AG09319 (cell line): Measurements from ENCODE around the gene ALKBH1.

Source experiments
- DNase-seq: peaks from one replicate; pipeline ENCODE4 v3.0.0-alpha.2; 2010; ENCODE audit warnings: low read depth; ENCODE audit errors: extremely low read depth
- CTCF ChIP-seq: IDR thresholded peaks from 2 replicates; pipeline ENCODE4 v1.5.1; 2011; ENCODE audit warnings: low read depth, mild to moderate bottlenecking, inconsistent platforms, low read length, moderate library complexity

The ALKBH1 gene

DNA sequence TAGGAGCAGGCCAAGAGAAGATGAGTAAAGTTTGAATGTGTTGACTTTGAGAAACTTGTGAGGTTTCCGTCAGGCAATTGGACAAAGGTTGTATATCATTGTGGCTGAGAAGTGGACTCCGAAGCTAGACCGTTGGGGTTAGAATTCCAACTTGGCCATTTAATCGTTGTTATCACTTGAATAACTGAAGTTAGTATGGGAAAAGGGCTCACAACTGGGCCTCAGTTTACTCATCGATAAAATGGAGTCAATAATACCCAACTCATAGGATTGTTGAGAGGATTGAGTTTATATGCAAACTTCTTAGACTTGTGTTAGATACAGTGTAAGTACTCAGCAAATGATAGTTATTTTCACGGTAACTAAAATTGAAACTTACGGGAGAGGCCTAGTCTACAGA is 926 bp upstream of the ALKBH1 start:
- DNase-seq = no peak
- TF ChIP-seq CTCF = no peak

- no peak for DNase-seq
- peak; percentile 55 for TF ChIP-seq CTCF
These were observed 484 bp downstream of the ALKBH1 start for GRCh38 chr14:77707355-77707723.

DNA sequence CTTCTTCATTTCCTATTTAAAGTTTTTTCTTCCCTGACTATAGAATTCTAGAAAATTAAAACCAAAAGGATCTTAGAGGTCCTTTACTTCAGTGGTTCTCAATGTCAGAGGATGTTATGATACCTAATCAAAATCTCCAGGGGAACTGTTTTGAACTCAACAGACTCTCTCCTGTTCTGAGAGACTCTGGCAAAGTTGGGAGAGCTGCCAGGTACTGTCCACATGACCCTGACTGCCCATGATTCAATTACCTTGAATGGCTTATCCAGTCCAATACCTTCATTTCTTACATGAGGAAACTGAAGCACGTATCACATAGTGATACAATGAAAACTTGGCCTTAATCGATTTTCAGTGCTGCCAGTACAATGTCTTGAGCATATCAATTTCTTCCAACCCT is 16.6 kb downstream of the ALKBH1 start:
- no peak for TF ChIP-seq CTCF
- no peak for DNase-seq

DNA sequence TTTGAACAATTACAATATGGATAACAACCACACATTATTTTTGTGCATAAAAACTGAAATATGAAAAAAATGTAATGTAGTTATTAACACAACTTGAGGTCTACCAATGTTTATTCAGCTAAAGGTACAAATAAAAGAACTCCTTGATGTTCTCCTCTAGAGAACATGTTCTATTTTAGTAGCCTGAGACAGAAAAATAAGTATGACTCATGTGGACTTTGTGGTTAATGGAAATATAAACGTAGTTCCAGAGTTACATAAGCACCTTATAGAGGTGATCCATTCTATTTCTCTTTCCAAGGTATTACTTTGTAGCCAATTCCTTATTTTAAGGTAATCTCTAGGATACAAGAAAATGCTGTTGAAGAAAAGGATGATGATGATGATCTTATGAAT is 25.7 kb downstream of the ALKBH1 start:
- no peak for DNase-seq
- no peak for TF ChIP-seq CTCF

- DNase-seq = no peak
- TF ChIP-seq CTCF = no peak
These were observed 26.3 kb downstream of the ALKBH1 start for GRCh38 chr14:77681196-77682157.

DNA sequence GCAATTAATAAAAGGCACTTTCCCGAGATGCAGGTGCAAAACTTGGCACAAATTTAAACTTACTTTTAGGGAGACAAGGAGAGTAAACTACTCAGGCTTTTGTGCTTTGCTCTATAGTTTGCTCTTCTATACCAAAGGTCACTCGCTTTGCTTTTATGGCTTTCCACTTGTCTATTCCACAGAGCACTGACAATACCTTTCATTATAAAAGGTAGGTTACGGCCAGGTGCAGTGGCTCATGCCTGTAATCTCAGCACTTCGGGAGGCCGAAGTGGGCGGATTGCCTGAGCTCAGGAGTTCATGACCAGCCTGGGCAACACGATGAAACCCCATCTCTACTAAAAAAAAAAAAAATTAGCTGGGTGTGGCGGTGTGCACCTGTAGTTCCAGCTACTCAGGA is 32.9 kb downstream of the ALKBH1 start:
- no peak for TF ChIP-seq CTCF
- no peak for DNase-seq

- DNase-seq = no peak
- no peak for TF ChIP-seq CTCF
These were observed 34.6 kb downstream of the ALKBH1 start for GRCh38 chr14:77673193-77673592.
